ENCODE data around the gene HMGN4. TPM values are rescaled to one million over a fixed set of nuclear protein-coding genes. Genes with fewer than 3 reads are reported as not detected.

The HMGN4 gene
- total and polyA plus RNA-seq, 9 of the 15 experiments (the other 6 are each of a cell fraction or from before 2014, with no cell fraction given), result 35.4 to 134 (median 94.1) TPM

DNA sequence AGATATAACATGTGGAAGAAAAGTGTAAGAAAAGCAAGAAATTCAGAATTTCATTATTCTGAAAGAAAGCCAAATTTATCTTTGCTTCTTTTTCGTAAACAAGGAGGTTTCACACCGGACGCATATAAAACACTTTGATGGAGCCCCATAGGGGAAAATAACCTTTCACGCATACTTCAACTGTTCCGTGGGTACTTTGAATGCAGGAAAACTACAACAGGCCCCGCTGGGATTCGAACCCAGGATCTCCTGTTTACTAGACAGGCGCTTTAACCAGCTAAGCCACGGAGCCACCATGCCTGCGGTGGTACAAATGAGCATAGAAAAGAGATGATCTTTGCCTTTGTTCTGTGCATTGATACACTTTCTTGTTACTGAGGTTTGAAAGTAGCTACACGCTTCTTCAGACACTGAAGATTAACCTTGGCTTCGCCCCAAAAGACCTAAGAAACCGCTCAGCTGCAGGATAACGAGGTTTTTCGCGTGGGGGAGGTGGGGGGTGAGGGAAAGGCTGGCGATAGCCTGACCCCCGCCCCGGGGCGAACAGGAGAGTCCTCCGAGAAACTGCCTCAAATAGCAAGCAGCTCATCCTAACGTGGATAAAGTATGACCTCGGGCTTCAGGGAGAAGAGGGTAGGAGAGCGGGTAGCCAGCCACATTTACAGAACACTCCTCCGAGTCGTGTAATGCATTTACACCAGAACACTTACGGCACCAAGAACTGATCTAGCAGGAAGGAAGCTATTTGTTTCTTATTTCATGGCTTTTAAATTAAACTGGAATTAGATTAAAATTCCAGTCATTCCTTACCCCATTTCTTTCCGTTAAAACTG lies 5.3 kb upstream of the HMGN4 start (continued):
- TF ChIP-seq, protein P1, sequence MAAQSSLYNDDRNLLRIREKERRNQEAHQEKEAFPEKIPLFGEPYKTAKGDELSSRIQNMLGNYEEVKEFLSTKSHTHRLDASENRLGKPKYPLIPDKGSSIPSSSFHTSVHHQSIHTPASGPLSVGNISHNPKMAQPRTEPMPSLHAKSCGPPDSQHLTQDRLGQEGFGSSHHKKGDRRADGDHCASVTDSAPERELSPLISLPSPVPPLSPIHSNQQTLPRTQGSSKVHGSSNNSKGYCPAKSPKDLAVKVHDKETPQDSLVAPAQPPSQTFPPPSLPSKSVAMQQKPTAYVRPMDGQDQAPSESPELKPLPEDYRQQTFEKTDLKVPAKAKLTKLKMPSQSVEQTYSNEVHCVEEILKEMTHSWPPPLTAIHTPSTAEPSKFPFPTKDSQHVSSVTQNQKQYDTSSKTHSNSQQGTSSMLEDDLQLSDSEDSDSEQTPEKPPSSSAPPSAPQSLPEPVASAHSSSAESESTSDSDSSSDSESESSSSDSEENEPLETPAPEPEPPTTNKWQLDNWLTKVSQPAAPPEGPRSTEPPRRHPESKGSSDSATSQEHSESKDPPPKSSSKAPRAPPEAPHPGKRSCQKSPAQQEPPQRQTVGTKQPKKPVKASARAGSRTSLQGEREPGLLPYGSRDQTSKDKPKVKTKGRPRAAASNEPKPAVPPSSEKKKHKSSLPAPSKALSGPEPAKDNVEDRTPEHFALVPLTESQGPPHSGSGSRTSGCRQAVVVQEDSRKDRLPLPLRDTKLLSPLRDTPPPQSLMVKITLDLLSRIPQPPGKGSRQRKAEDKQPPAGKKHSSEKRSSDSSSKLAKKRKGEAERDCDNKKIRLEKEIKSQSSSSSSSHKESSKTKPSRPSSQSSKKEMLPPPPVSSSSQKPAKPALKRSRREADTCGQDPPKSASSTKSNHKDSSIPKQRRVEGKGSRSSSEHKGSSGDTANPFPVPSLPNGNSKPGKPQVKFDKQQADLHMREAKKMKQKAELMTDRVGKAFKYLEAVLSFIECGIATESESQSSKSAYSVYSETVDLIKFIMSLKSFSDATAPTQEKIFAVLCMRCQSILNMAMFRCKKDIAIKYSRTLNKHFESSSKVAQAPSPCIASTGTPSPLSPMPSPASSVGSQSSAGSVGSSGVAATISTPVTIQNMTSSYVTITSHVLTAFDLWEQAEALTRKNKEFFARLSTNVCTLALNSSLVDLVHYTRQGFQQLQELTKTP (IDR thresholded peaks at IDR 0.05; ENCODE audit: low read depth in 1 of 2, partially characterized antibody in 2 of 2), result peak in 1 of 2 experiments; percentile 86
- TF ChIP-seq CREBBP (IDR thresholded peaks at IDR 0.05; ENCODE audit: low read depth, low read length), result no peak
- peak; percentile 87 for TF ChIP-seq TEAD4 (IDR thresholded peaks at IDR 0.05; ENCODE audit: low read length)
- no peak for TF ChIP-seq TEAD4 (CRISPR knock-in tag; IDR thresholded peaks at IDR 0.05; ENCODE audit: borderline replicate concordance)
- TF ChIP-seq ZNF347 (CRISPR knock-in tag; IDR thresholded peaks at IDR 0.05; ENCODE audit: low read depth), result no peak
- TF ChIP-seq ZNF395 (CRISPR knock-in tag; IDR thresholded peaks at IDR 0.05), result no peak
- peak; percentile 36; the same call in 1 of the 2 replicates for TF ChIP-seq STAT5A (IDR thresholded peaks at IDR 0.05; ENCODE audit: borderline replicate concordance, low read length)
- peak; percentile 96 for TF ChIP-seq POLR3G (IDR thresholded peaks at IDR 0.05; ENCODE audit: extremely low read depth, insufficient read length, insufficient replicate concordance)
- TF ChIP-seq HOMEZ (CRISPR knock-in tag; IDR thresholded peaks at IDR 0.05), result no peak
- TF ChIP-seq PPARD (CRISPR knock-in tag; IDR thresholded peaks at IDR 0.05), result no peak
- peak; percentile 98 for TF ChIP-seq HMGXB4 (CRISPR knock-in tag; IDR thresholded peaks at IDR 0.05)
- no peak for TF ChIP-seq NCOA4 (IDR thresholded peaks at IDR 0.05; ENCODE audit: partially characterized antibody)
- TF ChIP-seq UBTF (IDR thresholded peaks at IDR 0.05; ENCODE audit: borderline replicate concordance in 1 of 2, low read depth in 2 of 2, low read length in 2 of 2), result no peak
- no peak for TF ChIP-seq ZNF146 (CRISPR knock-in tag; IDR thresholded peaks at IDR 0.05; ENCODE audit: unreplicated experiment)
- peak; percentile 58 for TF ChIP-seq ZFP36 (IDR thresholded peaks at IDR 0.05; ENCODE audit: low read depth, low read length, partially characterized antibody)

All from K562 (cell line).